ENCODE measurements around the gene PTH2.

PTH2 gene

DNA sequence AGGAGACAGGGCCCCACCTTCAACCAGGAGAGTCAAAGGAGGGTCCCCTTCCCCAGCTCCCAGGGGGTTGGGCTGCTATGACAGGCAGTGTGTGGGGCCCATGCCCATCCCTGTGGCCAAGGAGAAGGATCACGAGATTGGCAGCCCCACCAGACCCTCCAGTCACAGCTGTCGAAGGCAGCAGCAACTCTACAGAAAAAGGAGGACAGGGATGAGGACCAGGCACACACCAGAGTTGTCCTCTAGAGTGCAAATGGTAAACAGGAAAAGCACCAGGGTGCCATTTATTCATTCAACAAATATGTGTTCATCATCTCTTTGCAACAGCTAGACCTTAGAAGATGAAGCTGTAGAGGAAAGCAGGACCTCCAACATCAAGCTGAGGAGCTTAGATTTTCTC lies 4.1 kb downstream of the PTH2 start:
- peaks cover 4% of the 10 kb centered on the region; the same call in 1 of the 2 replicates for H3K27me3 ChIP-seq (ENCODE audit: insufficient read depth, low read length)
- peaks cover 18% of the 10 kb centered on the region for H3K4me1 ChIP-seq (ENCODE audit: insufficient read depth, low read length, severe bottlenecking)
- no peak overlapping the region for H3K9ac ChIP-seq (ENCODE audit: low read length)

GRCh38 chr19:49418511-49418910 lies 4.7 kb downstream of the PTH2 start:
- Histone ChIP-seq H3K27ac (ENCODE audit: low read depth, low read length, poor library complexity, severe bottlenecking) (no peak overlapping the region), H3K79me2 (ENCODE audit: insufficient read depth, low read length) (no peaks in the 10 kb centered on the region), H3F3A (ENCODE audit: insufficient read depth, low read length) (no peaks in the 10 kb centered on the region), H3K9me2 (ENCODE audit: low read depth, low read length) (no peaks in the 10 kb centered on the region), H3K9ac (ENCODE audit: low read length) (no peak overlapping the region), H2AFZ (ENCODE audit: low read length) (no peak overlapping the region), H3K36me3 (ENCODE audit: insufficient read depth, low read length) (no peaks in the 10 kb centered on the region), H3K27me3 (ENCODE audit: insufficient read depth, low read length) (peaks cover 4% of the 10 kb centered on the region; the same call in 1 of the 2 replicates), H3K9me3 (ENCODE audit: low read length) (no peaks in the 10 kb centered on the region), H4K20me1 (ENCODE audit: insufficient read depth, low read length) (no peaks in the 10 kb centered on the region), H3K4me2 (ENCODE audit: low read length) (no peak overlapping the region), H3K4me1 (ENCODE audit: insufficient read depth, low read length, severe bottlenecking) (peaks cover 18% of the 10 kb centered on the region), H3K4me3 (ENCODE audit: low read depth, low read length, poor library complexity, severe bottlenecking) (no peak overlapping the region)
- TF ChIP-seq CTCF (IDR thresholded peaks at IDR 0.05; ENCODE audit: low read length) (no peak), EZH2 (IDR thresholded peaks at IDR 0.05; ENCODE audit: borderline replicate concordance, low read length) (no peak)

More for the DNA sequence above, 4.1 kb downstream of the PTH2 start:
- Histone ChIP-seq H2AFZ (ENCODE audit: low read length) (no peak overlapping the region), H3K79me2 (ENCODE audit: insufficient read depth, low read length) (no peaks in the 10 kb centered on the region), H3F3A (ENCODE audit: insufficient read depth, low read length) (no peaks in the 10 kb centered on the region), H3K9me3 (ENCODE audit: low read length) (no peaks in the 10 kb centered on the region), H4K20me1 (ENCODE audit: insufficient read depth, low read length) (no peaks in the 10 kb centered on the region), H3K27ac (ENCODE audit: low read depth, low read length, poor library complexity, severe bottlenecking) (no peak overlapping the region), H3K9me2 (ENCODE audit: low read depth, low read length) (no peaks in the 10 kb centered on the region), H3K4me2 (ENCODE audit: low read length) (no peak overlapping the region), H3K36me3 (ENCODE audit: insufficient read depth, low read length) (no peaks in the 10 kb centered on the region), H3K4me3 (ENCODE audit: low read depth, low read length, poor library complexity, severe bottlenecking) (no peak overlapping the region)
- no peak for TF ChIP-seq EZH2 (IDR thresholded peaks at IDR 0.05; ENCODE audit: borderline replicate concordance, low read length)
- TF ChIP-seq CTCF (IDR thresholded peaks at IDR 0.05; ENCODE audit: low read length) = no peak

DNA sequence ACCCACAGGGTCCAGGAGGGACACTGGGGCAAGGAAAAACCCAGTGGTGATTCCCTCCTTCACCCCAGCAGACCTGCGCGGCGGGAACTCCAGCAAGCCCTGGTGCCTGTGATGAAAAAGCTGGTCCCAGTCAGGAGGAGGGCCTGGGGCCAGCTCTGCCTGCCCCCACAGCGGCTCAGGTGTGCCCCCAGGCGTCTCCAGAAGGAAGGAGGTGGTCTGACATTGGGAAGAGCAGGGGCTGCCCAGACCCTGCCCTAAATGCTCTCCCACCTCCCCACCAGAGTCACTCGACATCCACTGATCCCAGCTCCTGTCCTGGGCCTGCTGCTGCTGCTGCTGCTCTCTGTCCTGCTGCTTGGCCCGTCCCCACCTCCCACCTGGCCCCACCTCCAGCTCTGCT lies 6.2 kb downstream of the PTH2 start:
- Histone ChIP-seq H3K27ac (ENCODE audit: low read depth, low read length, poor library complexity, severe bottlenecking) (no peak overlapping the region), H3K4me2 (ENCODE audit: low read length) (no peak overlapping the region), H3K4me1 (ENCODE audit: insufficient read depth, low read length, severe bottlenecking) (peaks cover 14% of the 10 kb centered on the region)

More for the DNA sequence above, 6.2 kb downstream of the PTH2 start:
- Histone ChIP-seq H3K27me3 (ENCODE audit: insufficient read depth, low read length) (peaks cover 4% of the 10 kb centered on the region; the same call in 1 of the 2 replicates), H3K9me2 (ENCODE audit: low read depth, low read length) (no peaks in the 10 kb centered on the region), H3K36me3 (ENCODE audit: insufficient read depth, low read length) (no peaks in the 10 kb centered on the region), H2AFZ (ENCODE audit: low read length) (no peak overlapping the region), H3K9ac (ENCODE audit: low read length) (no peak overlapping the region), H3F3A (ENCODE audit: insufficient read depth, low read length) (no peaks in the 10 kb centered on the region), H4K20me1 (ENCODE audit: insufficient read depth, low read length) (no peaks in the 10 kb centered on the region), H3K4me3 (ENCODE audit: low read depth, low read length, poor library complexity, severe bottlenecking) (no peak overlapping the region), H3K79me2 (ENCODE audit: insufficient read depth, low read length) (no peaks in the 10 kb centered on the region), H3K9me3 (ENCODE audit: low read length) (no peaks in the 10 kb centered on the region)
- TF ChIP-seq CTCF (IDR thresholded peaks at IDR 0.05; ENCODE audit: low read length) (no peak), EZH2 (IDR thresholded peaks at IDR 0.05; ENCODE audit: borderline replicate concordance, low read length) (no peak)

Measured in OCI-LY1 (cell line).